GM12874 (cell line): ENCODE measurements around the gene MYL3.

ENCODE experiments used
- TF ChIP-seq, protein P1 (sequence below): IDR thresholded peaks from 2 replicates; pipeline ENCODE4 v1.5.1; 2011; ENCODE audit warnings: low read depth, mild to moderate bottlenecking, control low read depth, low read length, moderate library complexity; ENCODE audit not compliant: insufficient read depth

The MYL3 gene

DNA sequence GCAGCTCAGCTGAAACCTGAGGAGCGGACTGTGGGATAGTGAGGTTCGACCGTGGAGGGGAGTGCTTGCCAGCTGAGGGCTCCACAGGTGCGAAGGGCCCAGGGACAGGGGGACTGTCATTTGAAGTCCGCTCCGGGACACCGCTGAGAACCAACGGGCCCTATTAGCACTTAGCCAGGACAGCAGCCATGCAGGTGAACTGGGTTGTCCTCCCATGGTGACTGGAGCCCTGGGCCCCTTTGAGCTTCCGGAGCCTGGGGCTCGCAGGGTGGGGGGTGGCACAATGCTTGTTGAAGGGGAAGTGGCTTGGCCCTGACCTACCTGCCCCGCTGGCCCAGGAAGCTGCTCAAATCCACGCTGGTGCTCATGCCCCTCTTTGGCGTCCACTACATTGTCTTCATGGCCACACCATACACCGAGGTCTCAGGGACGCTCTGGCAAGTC is 39.0 kb upstream of the MYL3 start:
- TF ChIP-seq, protein P1, sequence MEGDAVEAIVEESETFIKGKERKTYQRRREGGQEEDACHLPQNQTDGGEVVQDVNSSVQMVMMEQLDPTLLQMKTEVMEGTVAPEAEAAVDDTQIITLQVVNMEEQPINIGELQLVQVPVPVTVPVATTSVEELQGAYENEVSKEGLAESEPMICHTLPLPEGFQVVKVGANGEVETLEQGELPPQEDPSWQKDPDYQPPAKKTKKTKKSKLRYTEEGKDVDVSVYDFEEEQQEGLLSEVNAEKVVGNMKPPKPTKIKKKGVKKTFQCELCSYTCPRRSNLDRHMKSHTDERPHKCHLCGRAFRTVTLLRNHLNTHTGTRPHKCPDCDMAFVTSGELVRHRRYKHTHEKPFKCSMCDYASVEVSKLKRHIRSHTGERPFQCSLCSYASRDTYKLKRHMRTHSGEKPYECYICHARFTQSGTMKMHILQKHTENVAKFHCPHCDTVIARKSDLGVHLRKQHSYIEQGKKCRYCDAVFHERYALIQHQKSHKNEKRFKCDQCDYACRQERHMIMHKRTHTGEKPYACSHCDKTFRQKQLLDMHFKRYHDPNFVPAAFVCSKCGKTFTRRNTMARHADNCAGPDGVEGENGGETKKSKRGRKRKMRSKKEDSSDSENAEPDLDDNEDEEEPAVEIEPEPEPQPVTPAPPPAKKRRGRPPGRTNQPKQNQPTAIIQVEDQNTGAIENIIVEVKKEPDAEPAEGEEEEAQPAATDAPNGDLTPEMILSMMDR, result no peak

- TF ChIP-seq, protein P1, result no peak
Observed at GRCh38 chr3:46901591-46902187, 38.4 kb upstream of the MYL3 start.

DNA sequence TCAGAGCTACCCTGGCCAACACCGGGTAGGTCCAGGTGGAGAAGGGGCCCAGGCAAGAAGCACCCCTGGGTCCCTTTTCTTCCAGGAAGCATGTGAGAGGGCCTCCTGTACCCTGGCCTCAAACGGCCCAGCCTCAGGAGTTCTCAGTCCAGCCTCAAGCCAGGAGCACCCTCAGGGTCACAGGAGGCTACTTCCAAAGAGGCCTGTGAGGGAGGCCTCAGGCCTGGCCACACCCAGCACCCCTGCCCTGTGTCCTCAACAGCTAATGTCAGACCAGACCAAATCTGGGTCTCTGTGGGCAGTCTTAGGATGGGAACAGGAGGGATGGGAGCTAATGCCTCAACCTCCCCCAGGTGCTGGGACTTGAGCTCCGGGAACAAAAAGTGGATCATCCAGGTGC is 37.8 kb upstream of the MYL3 start:
- TF ChIP-seq, protein P1, result no peak

DNA sequence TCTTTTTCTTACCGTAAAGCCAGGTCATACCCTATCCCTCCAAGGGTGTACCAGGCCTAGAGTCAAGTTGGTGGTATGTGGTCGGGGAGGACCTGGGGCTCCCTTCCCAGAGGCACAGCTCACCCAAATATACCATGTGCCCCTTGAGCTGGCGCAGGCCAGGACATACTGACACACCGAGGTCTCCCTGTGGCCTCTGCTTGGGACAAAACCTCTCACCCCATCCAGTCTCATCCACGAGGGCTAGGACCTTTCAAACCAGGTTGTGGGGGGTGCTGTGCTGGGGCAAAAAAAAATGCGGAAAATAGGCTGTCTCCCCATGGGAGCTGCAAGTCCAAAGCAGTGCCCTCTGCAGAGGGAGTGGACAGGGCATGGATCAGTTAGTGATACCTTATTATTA is 37.1 kb upstream of the MYL3 start:
- TF ChIP-seq, protein P1, result no peak

DNA sequence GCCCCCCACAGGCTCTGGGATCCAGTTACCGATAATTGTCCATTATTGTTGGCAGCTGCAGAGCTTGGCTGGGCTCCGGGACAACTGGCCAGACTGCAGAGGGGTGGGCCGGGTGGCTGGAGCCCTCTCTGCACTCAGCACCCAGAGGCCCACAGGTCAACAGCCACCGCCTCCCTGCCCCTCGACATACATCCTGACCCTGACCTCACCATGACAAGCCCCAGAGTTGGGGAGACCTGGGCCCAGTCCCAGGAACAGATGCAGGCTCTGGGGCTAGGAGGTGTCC is 36.7 kb upstream of the MYL3 start:
- TF ChIP-seq, protein P1, result no peak

- TF ChIP-seq, protein P1, result no peak
Observed at GRCh38 chr3:46899151-46900006, 36.1 kb upstream of the MYL3 start.

DNA sequence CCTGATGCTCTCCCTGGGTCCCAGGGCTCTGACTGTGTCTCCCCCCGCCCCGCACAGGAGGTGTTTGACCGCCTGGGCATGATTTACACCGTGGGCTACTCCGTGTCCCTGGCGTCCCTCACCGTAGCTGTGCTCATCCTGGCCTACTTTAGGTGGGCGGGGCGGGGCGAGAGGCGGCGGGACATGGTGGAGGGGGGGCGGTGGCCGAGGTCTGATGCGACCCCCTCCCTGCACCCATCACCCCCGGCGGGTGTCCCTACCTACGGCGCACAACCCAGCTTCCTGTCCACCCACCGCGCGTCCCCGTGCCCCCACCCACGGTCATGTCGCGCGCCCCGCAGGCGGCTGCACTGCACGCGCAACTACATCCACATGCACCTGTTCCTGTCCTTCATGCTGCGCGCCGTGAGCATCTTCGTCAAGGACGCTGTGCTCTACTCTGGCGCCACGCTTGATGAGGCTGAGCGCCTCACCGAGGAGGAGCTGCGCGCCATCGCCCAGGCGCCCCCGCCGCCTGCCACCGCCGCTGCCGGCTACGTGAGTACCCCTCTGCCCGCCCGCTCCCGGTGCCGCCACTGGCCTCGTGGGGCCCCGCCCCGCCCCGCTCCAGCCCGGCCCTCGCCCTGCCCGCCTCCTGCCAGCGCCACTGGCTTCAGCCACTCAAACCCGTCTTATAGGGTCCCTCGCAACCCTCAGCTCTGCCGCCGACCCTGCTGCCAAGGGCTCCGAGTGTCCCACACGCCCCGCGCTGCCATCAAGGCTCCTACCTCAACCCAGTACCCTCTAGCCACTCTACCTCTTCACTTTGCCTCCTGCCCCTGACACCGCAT is 35.3 kb upstream of the MYL3 start:
- TF ChIP-seq, protein P1, result no peak
